Coronary artery (tissue), 2 donors: Measurements from ENCODE around the gene PSTPIP2.

ENCODE experiments used
- DNase-seq: peaks from one replicate; pipeline ENCODE4 v3.0.0-alpha.2; 2017; ENCODE audit warnings: low spot score
- H3K27ac ChIP-seq, 2 donors: fragments of 200-600 bp; sonication (generic); one replicate each; pipeline ENCODE4 v1.5.1; 2016 to 2019
- H3K4me3 ChIP-seq: fragments of 200-600 bp; sonication (generic); 2 replicates; pipeline ENCODE4 v1.5.1; 2016; ENCODE audit warnings: mild to moderate bottlenecking, moderate library complexity
- CTCF ChIP-seq: fragments of 200-600 bp; sonication (generic); IDR thresholded peaks from one replicate; pipeline ENCODE4 v1.5.1; 2019; ENCODE audit warnings: antibody characterized with exemption

Gene PSTPIP2

GRCh38 chr18:46070232-46070631 lies 1.8 kb downstream of the PSTPIP2 start:
- no peak for TF ChIP-seq CTCF
- DNase-seq = no peak
- H3K4me3 ChIP-seq = no peak overlapping the region
- no peak overlapping the region for H3K27ac ChIP-seq

DNA sequence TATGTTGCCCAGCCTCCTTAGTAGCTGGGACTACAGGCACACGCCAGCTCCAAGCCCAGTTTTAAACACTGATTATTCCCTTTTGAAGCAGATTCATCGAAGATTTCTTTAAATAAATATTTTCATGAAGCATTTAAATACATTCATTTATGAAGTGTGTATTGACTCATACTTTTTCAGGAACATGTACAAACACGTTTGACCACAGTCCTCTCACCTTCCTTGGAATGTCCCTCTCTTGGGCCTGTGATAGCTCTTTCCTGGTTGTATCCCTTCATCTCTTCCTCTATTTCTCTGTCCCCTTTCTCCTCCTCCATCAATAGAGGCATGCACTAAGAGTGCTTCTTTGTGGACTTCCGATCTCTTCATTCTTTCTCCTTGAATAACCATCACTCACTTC lies 2.5 kb downstream of the PSTPIP2 start:
- no peak overlapping the region for H3K27ac ChIP-seq

DNA sequence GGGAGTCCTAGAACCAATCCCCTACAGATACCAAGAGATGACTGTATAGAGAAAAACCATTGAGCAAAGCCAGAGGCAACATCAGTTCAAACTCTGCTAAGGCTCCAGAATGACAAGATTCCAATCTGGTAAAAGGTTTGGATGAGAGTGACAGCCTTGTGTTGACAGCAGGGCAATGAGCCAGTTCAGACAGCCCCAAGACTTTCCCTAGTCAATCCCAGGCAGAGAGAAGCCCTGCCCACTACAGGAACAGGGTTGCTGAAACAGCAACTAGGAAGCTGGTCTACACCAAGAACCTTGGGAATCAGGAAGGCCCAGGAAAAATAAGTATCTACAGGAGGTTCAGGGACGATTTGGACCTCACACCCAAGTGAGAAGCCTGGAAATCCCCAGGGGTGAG lies 3.3 kb downstream of the PSTPIP2 start:
- Histone ChIP-seq H3K27ac (no peak overlapping the region), H3K4me3 (no peak overlapping the region)
- no peak for DNase-seq
- TF ChIP-seq CTCF = no peak

More for the DNA sequence above, 2.5 kb downstream of the PSTPIP2 start:
- TF ChIP-seq CTCF = no peak
- H3K4me3 ChIP-seq = no peak overlapping the region
- no peak for DNase-seq

- TF ChIP-seq CTCF = no peak
- Histone ChIP-seq H3K4me3 (no peak overlapping the region), H3K27ac (no peak overlapping the region)
- DNase-seq = no peak
These were observed 4.5 kb downstream of the PSTPIP2 start for GRCh38 chr18:46067438-46068007.

DNA sequence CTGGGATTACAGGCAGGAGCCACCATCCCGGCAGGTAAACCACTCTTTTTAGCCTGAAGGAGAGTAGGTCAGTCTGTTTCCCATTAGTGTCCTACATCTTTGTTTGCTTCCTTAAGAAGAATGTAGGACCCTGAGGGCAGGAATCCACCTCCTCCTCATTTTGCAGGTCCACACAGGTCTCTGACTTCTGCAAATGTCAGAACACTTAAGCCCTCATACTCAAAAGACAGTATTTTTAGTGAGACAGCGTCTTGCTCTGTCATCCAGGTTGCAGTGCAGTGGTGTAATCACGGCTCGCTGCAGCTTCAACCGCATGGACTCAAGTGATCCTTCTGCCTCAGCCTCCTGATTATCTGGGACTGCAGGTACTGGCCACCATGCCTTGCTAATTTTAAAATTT lies 9.3 kb downstream of the PSTPIP2 start:
- TF ChIP-seq CTCF = no peak
- DNase-seq = no peak
- no peak overlapping the region for H3K27ac ChIP-seq
- no peak overlapping the region for H3K4me3 ChIP-seq

DNA sequence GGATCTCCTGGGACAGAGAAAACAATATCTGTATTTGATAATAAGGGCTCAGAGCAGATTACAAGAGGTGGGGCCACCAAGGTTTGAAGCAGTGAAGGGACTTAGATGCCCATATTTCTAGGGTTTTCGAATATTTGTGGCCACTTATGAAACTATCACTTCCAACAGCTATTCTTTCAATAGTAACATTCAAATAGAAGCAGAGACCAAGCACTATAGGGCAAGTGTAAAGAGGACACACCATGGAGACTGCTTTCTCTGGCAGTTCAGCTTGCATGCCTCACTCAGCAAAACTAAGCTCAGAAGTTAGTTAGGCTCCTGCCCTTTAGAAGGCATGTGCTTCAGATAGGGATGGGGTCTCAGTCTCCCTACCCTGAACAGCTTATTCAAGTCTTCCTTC lies 10.3 kb downstream of the PSTPIP2 start:
- Histone ChIP-seq H3K4me3 (no peak overlapping the region), H3K27ac (no peak overlapping the region)
- DNase-seq = no peak
- TF ChIP-seq CTCF = no peak

- TF ChIP-seq CTCF = no peak
- no peak overlapping the region for H3K27ac ChIP-seq
- DNase-seq = no peak
- H3K4me3 ChIP-seq = no peak overlapping the region
These were observed 10.7 kb downstream of the PSTPIP2 start for GRCh38 chr18:46061387-46061786.
